Measurements from ENCODE around the gene SNX6.
"Not testable (repeated sequence)": the region's sequence is repeated elsewhere in the genome, so short reads cannot be mapped to it uniquely, and the experiment has no call there.

SNX6 gene

GRCh38 chr14:34521071-34521470 lies 108.9 kb downstream of the SNX6 start:
- DNase-seq (ENCODE audit: low read depth in 2 of 2): not testable (repeated sequence)

GRCh38 chr14:34520304-34520970 lies 109.5 kb downstream of the SNX6 start:
- DNase-seq (ENCODE audit: low read depth in 2 of 2): not testable (repeated sequence)

Data from fibroblast of skin of left biceps (primary cell).